ENCODE measurements around the gene C22orf39.

C22orf39 gene, protein sequence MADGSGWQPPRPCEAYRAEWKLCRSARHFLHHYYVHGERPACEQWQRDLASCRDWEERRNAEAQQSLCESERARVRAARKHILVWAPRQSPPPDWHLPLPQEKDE

DNA sequence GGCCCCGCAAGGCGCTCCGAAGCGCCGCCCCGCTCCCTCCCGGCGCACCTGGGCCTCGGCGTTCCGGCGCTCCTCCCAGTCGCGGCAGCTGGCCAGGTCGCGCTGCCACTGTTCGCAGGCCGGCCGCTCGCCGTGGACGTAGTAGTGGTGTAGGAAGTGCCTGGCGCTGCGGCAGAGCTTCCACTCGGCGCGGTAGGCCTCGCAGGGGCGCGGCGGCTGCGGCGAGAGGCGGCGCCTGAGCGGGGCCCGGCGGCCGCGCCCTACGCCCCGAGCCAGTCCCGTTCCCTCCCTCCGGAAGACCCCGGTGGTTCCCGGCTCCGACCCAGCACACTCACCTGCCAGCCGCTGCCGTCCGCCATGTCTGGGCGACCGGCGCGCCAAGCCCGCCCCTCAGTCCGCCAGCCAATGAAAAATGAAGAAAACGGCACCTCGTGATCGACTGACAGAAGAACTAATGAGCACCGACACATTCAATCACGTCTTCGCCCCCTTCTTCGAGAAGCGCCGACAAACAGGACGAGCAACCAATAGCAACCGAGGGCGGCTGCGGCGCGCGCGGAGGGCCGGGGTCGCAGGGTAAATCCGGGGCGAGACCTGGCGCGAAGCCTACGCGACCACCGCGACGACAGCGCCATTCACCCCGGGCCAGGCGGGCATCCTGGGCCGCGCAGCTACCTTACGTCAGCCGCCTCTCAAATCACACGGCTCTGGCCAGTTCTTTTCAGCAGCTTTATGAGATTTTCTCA is at the start of gene C22orf39:
C22orf39 (minus strand) TSS at position 382 of the 746 bp plus-strand sequence; CDS start at position 359, 23 bp downstream.
- peak; percentile 71 to 82 for DNase-seq (ENCODE audit: low read depth in 2 of 2)

DNA sequence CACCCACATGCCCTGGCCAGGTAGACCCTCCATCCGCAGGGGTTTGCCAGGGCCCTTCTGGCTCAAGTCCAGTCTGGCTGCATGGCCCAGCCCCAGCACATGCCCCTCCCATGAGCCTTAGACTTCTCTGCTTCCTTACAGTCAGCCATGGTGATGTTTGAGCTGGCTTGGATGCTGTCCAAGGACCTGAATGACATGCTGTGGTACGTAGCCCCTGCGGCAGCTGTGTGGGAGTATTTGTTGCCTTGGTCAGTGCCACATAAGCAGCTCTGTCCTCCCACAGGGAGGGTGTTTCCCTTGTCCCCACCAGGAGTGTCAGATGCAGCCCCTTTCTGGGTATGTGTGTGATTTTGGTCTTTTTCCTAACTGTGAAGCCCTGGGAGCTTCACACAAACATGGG is 49.7 kb upstream of the C22orf39 start:
- no peak for DNase-seq (ENCODE audit: low read depth in 2 of 2)

DNA sequence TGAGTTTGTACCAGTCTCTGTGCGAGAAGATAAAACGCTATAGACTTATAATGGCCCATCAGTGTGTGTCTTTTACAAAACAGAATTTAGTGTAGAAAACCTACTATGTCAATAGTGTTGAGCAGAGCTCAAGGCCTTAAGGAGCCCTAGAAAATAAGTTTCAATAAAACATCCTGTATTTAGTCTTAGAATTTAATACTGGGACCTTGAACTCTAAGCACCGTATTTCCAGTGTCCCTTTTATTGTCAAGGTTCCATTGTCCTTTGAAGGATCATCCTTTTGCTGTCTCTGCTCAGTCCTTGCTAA is 48.8 kb upstream of the C22orf39 start:
- no peak for DNase-seq (ENCODE audit: low read depth in 2 of 2)

DNA sequence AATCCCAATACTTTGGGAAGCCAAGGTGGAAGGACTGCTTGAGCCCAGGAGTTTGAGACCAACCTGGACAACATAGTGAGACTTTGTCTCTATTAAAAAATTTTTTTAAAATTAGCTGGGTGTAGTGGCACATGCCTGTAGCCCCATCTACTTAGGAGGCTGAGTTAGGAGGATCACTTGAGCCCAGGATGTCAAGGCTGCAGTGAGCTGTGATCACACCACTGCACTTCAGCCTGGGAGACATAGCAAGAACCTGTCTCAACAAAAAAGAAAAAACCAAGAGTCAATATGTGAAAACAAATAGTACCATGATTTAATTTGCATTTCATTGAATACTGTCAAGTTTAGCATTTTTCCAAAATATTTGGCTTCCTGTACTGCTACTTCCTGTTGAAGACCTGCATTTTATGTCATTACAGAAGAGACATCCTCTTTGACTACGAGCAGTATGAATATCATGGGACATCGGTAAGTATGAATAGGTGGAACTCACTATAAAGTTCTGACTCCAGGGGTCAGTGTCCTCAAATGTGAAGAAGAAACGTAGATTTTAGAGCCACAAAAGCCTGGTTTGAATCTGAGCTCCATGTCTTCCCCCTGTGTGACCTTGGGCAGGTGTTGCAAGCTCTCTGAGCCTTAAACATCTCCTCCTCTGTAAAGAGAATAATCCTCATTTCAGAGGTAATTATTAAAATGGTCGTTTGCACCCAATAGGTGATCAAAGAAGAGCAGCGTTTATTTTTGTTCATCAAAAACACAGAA is 48.2 kb upstream of the C22orf39 start:
- no peak for DNase-seq (ENCODE audit: low read depth in 2 of 2)

DNA sequence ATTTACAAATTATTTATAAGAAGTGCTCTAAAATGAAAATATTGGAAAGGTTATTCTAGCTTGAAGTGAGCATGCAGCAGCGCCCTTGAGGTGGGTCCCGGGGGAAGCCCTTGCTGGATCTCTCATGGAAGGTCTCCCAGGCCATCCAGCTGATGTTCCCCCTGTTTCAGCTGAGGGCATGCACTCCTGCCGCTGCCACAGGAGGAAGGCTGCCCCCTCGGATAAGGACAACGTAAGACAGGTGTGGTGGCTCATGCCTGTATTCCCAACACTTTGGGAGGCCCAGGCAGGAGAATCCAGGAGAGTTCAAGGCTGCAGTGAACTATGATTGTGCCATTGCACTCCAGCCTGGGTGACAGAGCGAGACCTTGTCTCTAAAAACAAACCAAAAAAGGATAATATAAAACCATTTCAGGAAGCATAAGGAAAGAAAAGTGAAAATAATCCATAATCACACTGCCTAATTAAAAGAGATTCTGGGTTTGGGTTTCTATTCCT is 47.2 kb upstream of the C22orf39 start:
- DNase-seq (ENCODE audit: low read depth in 2 of 2) = no peak

DNA sequence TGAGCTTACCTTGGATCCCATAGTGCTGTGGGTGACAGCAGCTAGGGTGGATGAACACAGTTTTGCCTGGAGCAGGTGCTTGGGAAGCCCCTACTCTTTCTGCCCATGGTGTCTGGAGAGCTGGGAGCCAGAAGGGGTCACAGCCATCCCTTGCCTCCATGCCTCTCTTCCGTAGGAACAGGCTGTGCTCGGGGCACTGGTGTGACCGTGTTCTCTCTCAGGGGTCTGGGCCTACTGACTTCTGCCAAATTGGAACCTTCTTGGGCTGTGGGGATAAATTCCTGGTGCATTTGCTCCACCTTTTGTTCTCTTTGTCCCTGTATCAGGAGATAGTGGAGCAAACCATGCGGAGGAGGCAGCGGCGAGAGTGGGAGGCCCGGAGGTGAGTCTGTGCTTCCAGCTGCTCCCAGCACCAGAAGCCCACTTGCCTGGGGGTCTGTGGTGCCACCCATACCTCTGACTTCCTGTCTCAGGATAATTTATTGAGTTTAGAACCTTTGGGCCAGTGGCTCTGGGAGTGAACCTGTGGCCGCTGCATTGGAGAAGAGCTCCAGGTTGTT is 46.6 kb upstream of the C22orf39 start:
- DNase-seq (ENCODE audit: low read depth in 2 of 2) = no peak

DNA sequence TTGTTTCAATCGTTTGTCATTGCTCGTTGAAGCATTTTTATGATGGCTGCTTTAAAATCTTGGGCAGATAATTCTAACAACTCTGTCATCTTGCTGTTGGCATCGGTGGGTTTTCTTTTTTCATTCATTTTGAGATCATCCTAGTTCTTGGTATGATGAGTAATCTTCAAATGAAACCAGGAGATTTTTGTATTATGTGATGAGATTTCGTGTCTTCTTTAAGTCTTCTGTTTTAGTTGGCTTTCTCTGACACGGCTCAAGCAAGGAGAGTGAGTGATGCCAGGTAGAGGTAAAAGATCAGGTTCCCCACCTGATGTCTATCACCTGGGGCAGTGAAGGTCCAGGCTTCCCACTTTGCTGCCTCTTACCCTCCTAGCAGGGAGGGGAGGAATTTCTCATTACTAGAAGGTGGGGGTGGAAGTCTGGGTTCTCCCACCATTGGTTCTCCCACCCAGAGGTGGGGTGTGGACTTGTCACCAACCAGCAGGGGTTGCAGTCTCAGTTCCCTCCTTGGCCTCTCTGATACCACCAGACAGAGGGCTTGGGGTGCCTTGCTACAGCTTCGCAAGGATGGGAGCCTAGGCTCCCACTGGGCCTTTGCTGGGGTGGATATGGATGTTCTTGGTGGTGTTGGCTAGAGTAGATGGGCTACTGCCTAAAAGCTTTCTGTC is 45.1 kb upstream of the C22orf39 start:
- no peak for DNase-seq (ENCODE audit: low read depth in 2 of 2)

DNA sequence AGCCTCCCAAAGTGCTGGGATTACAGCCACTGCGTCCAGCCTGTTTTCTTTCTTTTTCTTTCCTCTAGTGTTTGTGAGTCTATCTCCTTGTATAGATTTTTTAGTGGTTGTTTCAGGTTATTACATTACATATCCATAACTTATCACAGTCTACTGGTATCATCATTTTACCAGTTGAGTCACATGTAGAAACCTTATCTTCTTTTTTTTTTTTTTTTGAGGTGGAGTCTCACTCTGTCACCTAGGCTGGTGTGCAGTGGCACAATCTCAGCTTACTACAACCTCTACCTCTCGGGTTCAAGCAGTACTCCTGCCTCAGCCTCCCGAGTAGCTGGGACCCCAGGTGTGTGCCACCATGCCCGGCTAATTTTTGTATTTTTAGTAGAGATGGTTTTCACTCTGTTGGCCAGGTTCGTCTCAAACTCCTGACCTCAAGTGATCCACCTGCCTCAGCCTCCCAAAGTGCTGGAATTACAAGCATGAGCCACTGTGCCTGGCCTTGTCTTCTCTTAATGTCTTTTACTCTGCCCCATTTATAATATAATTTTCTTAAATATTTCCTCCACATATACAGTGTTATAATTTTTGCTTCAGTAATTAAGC is 43.2 kb upstream of the C22orf39 start:
- DNase-seq (ENCODE audit: low read depth in 2 of 2) = no peak

DNA sequence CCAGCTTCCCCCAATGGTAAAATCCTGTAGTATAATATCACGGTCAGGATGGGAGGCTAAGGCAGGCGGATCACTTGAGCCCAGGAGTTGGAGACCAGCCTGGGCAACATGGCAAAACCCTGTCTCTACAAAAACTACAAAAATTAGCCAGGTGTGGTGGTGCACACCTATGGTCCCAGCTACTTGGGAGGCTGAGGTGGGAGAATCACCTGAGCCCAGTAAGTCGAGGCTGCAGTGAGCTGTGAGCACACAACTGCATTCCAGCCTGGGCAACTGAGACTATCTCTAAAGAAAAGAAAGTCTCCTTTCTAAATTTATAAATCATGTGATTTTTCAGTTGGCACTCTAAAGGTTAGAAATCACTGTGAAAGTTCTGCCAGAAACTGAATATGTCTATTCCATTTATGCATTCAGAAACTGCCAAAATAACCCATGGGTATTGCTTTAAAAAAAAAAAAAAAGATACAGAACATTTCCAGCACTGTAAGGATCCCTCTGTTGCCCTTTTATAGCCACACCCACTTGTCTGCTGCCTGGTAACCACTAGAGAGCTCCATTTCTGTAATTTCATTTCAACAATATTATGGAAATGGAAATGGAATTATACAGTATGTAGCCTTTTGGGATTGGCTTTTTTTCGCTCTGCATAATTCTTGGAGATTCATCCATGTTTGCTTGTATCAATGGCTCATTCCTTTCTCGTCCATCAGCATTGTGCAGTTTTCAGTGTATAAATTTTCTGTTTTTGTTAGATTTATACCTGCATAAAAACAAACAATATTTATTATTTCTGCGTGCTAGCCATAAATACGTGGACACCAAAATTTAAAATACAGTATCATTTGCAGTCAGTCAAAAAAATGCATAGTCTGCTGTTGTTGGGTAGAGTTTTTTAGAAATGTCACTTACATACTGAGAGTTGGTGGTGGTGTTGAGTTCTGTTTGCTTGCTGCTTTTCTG is 41.7 kb upstream of the C22orf39 start:
- DNase-seq (ENCODE audit: low read depth in 2 of 2) = no peak

DNA sequence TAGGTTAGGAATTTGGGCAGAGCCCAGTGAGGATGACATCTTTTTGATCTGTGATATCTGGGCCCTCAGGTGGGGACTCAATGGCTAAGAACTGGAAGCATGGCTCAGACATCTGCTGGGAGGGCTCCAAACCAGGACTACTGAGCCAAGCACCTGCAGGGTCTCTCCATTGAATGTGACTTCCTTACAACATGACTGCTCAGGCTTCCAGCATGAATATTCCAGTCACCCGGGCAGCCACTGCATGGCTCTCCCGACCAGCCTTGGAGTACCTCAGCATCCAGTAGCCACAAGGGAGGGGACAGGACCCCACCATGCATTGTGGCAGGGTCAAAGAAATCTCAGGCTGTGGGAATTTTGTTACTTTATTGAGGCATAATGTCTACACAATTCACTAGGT is 40.8 kb upstream of the C22orf39 start:
- no peak for DNase-seq (ENCODE audit: low read depth in 2 of 2)

DNA sequence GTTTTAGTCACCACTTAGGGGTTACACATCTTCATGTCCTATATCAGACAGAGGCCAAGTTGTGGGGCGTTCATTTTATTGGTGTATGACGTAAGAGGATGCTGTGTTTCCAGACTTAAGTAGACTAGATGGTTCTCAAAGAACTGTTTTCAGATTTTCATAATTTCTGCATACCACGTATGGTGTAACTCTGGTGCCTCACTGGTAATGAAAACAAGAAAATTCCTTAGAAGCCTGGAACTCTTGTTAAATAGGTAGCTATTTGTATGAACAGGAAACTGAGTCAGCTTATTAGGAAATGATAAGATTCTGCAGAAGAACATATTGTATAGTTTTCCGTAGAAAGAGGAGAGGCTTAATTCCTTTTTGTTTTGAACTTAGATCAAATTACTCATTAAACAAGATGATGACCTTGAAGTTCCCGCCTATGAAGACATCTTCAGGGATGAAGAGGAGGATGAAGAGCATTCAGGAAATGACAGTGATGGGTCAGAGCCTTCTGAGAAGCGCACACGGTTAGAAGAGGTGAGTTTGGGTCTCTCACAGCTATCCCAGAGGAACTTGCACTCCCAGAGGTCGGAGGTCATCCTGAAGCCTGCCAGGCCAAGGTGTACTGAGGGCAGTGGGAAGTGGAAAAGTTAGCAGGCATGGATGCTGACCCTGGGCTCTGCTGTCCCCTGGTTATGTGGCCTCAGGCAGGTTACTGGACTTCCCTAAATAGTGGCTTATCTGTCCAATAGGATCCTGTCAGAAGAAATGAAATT is 36.2 kb upstream of the C22orf39 start:
- DNase-seq (ENCODE audit: low read depth in 2 of 2) = no peak

DNA sequence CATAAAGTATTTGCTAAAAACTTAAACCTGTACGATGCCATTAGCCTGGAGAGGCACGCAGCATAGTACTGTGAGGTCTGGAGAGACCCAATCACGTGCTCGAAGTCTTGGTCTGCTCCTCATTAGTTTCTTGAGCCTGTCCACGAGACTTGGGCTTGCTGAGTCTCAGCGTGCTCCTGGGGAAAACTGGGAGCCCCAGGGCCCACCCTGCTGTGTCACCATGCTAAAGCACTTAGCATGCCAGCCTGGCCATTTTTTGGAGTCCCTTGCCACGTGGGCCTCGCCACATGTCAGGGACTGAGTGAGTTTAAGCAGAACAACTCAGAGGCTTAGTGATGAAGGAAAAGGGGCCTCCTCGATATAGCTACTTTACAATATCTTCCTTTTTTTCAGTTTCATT is 34.8 kb upstream of the C22orf39 start:
- DNase-seq (ENCODE audit: low read depth in 2 of 2) = no peak

DNA sequence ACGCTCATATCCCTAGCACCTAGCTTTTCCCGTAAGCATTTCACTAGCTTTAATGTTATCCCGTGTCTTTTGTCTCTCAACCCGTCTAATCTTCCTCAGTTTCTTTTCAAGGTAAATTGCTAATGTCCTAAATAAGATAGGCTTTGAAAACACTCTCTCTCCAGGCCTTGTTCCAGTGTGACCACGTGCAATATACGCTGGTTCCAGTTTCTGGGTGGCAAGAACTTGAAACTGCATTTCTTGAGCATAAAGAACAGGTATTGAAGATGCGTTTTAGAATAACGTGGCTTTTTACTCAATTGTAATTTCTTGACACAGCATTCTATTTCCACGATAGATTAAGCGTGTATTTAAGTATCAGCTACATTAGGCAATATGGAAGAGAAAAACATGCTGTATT is 33.3 kb upstream of the C22orf39 start:
- DNase-seq (ENCODE audit: low read depth in 2 of 2) = no peak

DNA sequence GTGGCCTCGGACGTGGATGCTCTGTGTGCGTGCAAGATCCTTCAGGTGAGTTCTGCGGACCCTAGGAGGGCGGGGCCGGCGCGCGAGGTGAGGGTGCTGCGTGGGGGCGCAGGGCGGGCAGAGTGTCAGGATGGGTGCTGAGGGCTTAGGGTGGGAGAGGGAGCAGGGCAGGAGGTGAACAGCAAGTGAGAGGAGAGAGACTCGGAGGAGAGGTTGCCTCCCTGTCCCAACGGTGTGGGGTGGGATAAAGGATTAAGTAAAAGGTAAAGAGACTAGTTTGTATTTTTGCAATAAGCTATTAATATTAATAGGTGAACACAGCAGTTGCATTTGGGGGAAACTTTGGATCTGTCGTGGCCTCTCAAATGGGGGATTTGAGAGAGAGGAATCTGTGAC is 32.7 kb upstream of the C22orf39 start:
- no peak for DNase-seq (ENCODE audit: low read depth in 2 of 2)

DNA sequence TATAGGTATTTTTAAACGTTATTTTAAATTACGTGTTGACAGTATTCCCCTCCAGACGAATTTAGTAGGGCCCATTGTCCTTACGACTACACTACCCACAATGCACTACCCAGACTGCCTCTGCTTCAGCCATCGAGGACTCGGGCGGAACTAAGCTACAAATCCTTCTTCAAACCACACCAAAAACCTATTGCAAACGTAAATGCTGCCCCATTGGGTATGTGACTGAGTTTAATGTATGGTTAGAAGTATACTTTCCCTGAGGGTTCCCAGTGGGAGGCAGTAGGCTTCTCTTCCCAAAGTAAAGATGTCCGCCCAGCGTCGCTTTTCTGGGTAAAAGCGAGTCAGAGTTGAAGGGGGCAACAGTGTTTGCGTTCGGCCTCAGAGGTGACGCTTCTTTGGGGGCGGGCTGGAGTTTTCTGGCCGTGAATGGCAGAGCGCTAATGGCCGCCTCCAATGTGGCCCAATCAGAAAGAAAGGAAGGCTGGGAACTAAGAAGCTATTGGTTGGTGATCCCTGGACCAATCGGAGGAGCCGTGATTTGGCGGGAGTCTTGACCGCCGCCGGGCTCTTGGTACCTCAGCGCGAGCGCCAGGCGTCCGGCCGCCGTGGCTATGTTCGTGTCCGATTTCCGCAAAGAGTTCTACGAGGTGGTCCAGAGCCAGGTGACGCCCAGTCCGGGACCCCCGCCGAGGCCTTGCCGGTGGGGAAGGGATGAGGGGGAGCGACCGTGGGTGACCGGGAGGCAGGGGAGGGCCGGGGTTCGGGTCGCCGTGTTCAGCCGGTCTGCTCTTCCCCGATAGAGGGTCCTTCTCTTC is 32.1 kb upstream of the C22orf39 start, which contains the start of gene CDC45:
CDC45 (plus strand) TSS at position 566 of the 818 bp plus-strand sequence; CDS start at position 615, 49 bp downstream.
- peak; percentile 87 to 92 for DNase-seq (ENCODE audit: low read depth in 2 of 2)

DNA sequence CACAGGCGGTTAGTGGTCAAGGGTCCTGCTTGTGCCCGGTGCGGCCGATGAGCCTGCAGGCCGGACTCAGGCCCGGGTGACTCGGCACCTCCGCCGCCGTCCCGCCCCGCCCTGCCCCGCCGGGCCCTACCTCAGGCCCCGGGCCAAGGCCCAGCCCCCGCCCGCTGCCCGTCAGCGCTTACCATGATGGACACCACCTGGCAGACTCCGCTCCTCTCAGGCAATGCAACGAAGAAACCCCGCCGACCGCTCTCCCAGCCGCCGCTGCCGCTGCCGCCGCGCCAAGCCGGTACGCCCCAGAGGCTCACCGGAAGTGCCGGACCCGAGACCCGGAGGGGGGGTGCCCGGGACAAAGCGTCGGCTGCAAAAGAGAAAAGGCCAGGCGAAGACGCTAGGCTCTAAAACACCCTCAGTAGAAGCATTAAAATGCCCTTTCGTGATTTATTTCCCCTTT is 31.4 kb upstream of the C22orf39 start, which contains the start of gene UFD1:
UFD1 (minus strand) TSS at position 293 of the 454 bp plus-strand sequence; CDS start at position 185, 108 bp downstream.
- DNase-seq (ENCODE audit: low read depth in 2 of 2) = peak; percentile 63 to 73

DNA sequence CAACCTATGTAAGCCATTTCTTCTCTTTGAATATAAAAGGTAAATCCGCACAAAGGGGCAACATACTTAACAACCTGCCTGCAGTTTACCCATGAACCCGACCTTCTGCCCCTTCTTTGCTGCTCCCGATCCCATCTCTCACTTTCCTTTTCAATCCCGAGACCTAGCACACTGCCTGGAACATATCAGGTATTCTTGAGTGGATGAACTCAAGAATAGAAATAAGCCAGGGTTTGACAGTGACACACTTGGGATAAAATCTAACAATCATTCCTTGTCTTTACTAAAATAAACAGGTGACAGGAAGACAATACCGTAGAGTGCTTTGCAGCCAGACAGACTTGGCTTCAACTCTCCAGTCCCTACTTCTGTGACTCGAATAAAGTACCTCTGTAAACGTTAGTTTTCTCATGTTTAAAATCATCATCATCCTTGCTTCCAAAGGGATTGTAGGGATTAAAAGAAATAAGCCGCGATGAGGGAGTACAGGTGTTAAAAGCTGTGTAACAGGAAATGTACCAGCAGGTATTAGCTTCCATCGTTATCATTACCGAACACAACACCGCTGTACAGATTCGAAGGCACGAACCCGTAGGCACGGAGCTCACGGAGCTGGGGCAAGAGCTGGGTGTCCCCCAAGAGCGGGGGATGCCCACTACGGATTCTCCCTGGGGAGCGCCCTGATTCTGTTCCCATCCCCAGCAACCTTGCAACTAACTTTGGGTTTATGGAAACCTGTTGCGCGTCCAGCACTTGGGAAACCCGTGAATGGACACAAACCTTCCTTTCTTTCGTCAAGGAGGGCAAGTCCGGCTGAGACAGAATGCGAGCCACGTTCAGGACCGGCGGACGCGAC is 30.8 kb upstream of the C22orf39 start:
- DNase-seq (ENCODE audit: low read depth in 2 of 2) = no peak
